H1 (cell line): Measurements from ENCODE around the gene TGFA. TPM values are rescaled to one million over a fixed set of nuclear protein-coding genes. Genes with fewer than 3 reads are reported as not detected.

Source experiments
- CTCF ChIA-PET: fragments of 300-600 bp; sonication (Branson Sonifier 250); formaldehyde crosslinking; loops from one replicate; lab custom pipeline; 2021; ENCODE audit not compliant: partially characterized antibody; lab: Charles Lee
- POLR2A ChIA-PET: fragments of 300-600 bp; sonication (Branson Sonifier 250); formaldehyde crosslinking; loops from one replicate; lab custom pipeline; 2021; ENCODE audit warnings: inconsistent platforms; ENCODE audit not compliant: partially characterized antibody; lab: Charles Lee
- DNase-seq, 2 experiments: peaks; one replicate each; pipeline versions ENCODE4 v3.0.0 to v3.0.0-alpha.2; 2010 to 2022; ENCODE audit warnings: low spot score in 2 of 2, low read depth in 1 of 2, mixed read lengths in 1 of 2
- FAIRE-seq: peaks from 2 replicates; lab custom pipeline; 2011; peaks lifted over from hg19 to GRCh38; lab: Jason Lieb, UNC
- H2AFZ ChIP-seq: 2 replicates; pipeline ENCODE4 v1.8.1; 2012; ENCODE audit warnings: low read length, inconsistent platforms
- H2AK5ac ChIP-seq: 2 replicates; pipeline ENCODE4 v1.6.1; 2013; ENCODE audit warnings: low read depth, low read length
- H2BK120ac ChIP-seq: replicated peaks from 2 replicates; pipeline ENCODE3; 2013; ENCODE audit warnings: low read depth, low read length, inconsistent platforms
- H2BK12ac ChIP-seq: 2 replicates; pipeline ENCODE4 v1.6.1; 2013; ENCODE audit warnings: low read depth, low read length
- H2BK15ac ChIP-seq: 2 replicates; pipeline ENCODE4 v1.6.1; 2013; ENCODE audit warnings: low read length
- H2BK20ac ChIP-seq: 2 replicates; pipeline ENCODE4 v1.6.1; 2013; ENCODE audit warnings: low read length
- H2BK5ac ChIP-seq: 2 replicates; pipeline ENCODE4 v1.6.1; 2013; ENCODE audit warnings: low read depth, low read length
- H3K14ac ChIP-seq: 2 replicates; pipeline ENCODE4 v1.6.1; 2013; ENCODE audit warnings: inconsistent platforms; ENCODE audit not compliant: insufficient read length
- H3K18ac ChIP-seq: 2 replicates; pipeline ENCODE4 v1.6.1; 2013; ENCODE audit warnings: low read length; ENCODE audit errors: extremely low read depth
- H3K23ac ChIP-seq: 2 replicates; pipeline ENCODE4 v1.6.1; 2013; ENCODE audit warnings: inconsistent platforms; ENCODE audit not compliant: insufficient read length
- H3K23me2 ChIP-seq: 2 replicates; pipeline ENCODE4 v1.6.1; 2013; ENCODE audit warnings: low read depth, low read length
- H3K27ac ChIP-seq: 2 replicates; pipeline ENCODE4 v1.6.1; 2011; ENCODE audit warnings: low read depth, low read length, inconsistent platforms
- H3K27me3 ChIP-seq, 4 experiments: replicated peaks in 1 of 4; 1 replicate in 1 of 4; 2 replicates in 3 of 4; pipeline versions ENCODE4 v1.6.1 to v1.8.1; 2011 to 2013; ENCODE audit warnings: low read length in 3 of 4, mild to moderate bottlenecking in 3 of 4, inconsistent platforms in 2 of 4, mixed read lengths in 2 of 4, moderate library complexity in 1 of 4; ENCODE audit not compliant: control insufficient read depth in 3 of 4, insufficient read depth in 3 of 4; ENCODE audit errors: extremely low read depth in 1 of 4
- H3K36me3 ChIP-seq, 4 experiments: 2 replicates each; pipeline versions ENCODE4 v1.6.1 to v1.8.1; 2011 to 2013; ENCODE audit warnings: mild to moderate bottlenecking in 4 of 4, low read length in 3 of 4, moderate library complexity in 2 of 4, control low read depth in 1 of 4, inconsistent platforms in 1 of 4; ENCODE audit not compliant: insufficient read depth in 4 of 4, control insufficient read depth in 2 of 4
- H3K4ac ChIP-seq: replicated peaks from 2 replicates; pipeline ENCODE3; 2013; ENCODE audit warnings: low read length, low read depth, mixed read lengths, inconsistent platforms; ENCODE audit not compliant: insufficient read length
- H3K4me1 ChIP-seq, 4 experiments: replicated peaks in 1 of 4; 1 replicate in 1 of 4; 2 replicates in 3 of 4; pipeline versions ENCODE4 v1.6.1 to v1.8.1; 2011 to 2013; ENCODE audit warnings: low read length in 3 of 4, inconsistent platforms in 2 of 4, mixed read lengths in 1 of 4; ENCODE audit not compliant: insufficient read depth in 4 of 4, control insufficient read depth in 3 of 4
- H3K4me2 ChIP-seq, 2 experiments: 2 replicates each; pipeline versions ENCODE4 v1.6.1 to v1.8.1; 2011 to 2013; ENCODE audit warnings: low read depth in 2 of 2, low read length in 2 of 2, control low read depth in 1 of 2, inconsistent platforms in 1 of 2, mild to moderate bottlenecking in 1 of 2; ENCODE audit not compliant: insufficient read depth in 1 of 2
- H3K4me3 ChIP-seq, 4 experiments: fragments of 200-600, 300-600 bp in 1 of 4; sonication (generic), shearing (Covaris generic), sonication (Bioruptor Twin) in 1 of 4; 2 replicates each; pipeline versions ENCODE4 v1.5.1 to v1.8.1; 2011 to 2016; ENCODE audit warnings: low read length in 4 of 4, low read depth in 3 of 4, control low read depth in 2 of 4, inconsistent platforms in 2 of 4, mild to moderate bottlenecking in 2 of 4, mixed read lengths in 1 of 4, moderate library complexity in 1 of 4; ENCODE audit not compliant: insufficient read depth in 2 of 4; ENCODE audit errors: extremely low read depth in 1 of 4
- H3K56ac ChIP-seq: replicated peaks from 2 replicates; pipeline ENCODE3; 2013; ENCODE audit warnings: low read depth, mild to moderate bottlenecking, mixed read lengths, low read length, inconsistent platforms; ENCODE audit not compliant: insufficient read length
- H3K79me1 ChIP-seq: 2 replicates; pipeline ENCODE4 v1.6.1; 2013; ENCODE audit warnings: low read depth, low read length, control low read depth
- H3K79me2 ChIP-seq, 2 experiments: 2 replicates each; pipeline versions ENCODE4 v1.6.1 to v1.8.1; 2012 to 2013; ENCODE audit warnings: low read length in 2 of 2, mild to moderate bottlenecking in 2 of 2, inconsistent platforms in 1 of 2; ENCODE audit not compliant: insufficient read depth in 2 of 2, control insufficient read depth in 1 of 2
- H3K9ac ChIP-seq, 4 experiments: replicated peaks in 1 of 4; 1 replicate in 1 of 4; 2 replicates in 3 of 4; pipeline versions ENCODE4 v1.6.1 to v1.8.1; 2011 to 2013; ENCODE audit warnings: low read depth in 3 of 4, low read length in 3 of 4, control low read depth in 2 of 4, mild to moderate bottlenecking in 2 of 4, moderate library complexity in 2 of 4, inconsistent platforms in 1 of 4; ENCODE audit errors: extremely low read depth in 1 of 4
- H3K9me3 ChIP-seq, 2 experiments: 2 replicates each; pipeline versions ENCODE4 v1.6.1 to v1.8.1; 2012 to 2013; ENCODE audit warnings: mild to moderate bottlenecking in 2 of 2, moderate library complexity in 2 of 2, control low read depth in 1 of 2, inconsistent platforms in 1 of 2, low read depth in 1 of 2, low read length in 1 of 2, mixed read lengths in 1 of 2; ENCODE audit not compliant: insufficient read depth in 2 of 2
- H4K20me1 ChIP-seq, 2 experiments: replicated peaks in 1 of 2; 2 replicates each; pipeline versions ENCODE3 to v1.8.1; 2011 to 2013; ENCODE audit warnings: inconsistent platforms in 2 of 2, low read length in 2 of 2, mild to moderate bottlenecking in 1 of 2; ENCODE audit not compliant: insufficient read depth in 2 of 2, control insufficient read depth in 1 of 2
- H4K5ac ChIP-seq: 2 replicates; pipeline ENCODE4 v1.6.1; 2013; ENCODE audit warnings: low read length, low read depth, mixed read lengths, inconsistent platforms; ENCODE audit not compliant: insufficient read length
- H4K8ac ChIP-seq: 2 replicates; pipeline ENCODE4 v1.8.0; 2013; ENCODE audit warnings: mild to moderate bottlenecking, moderate library complexity, low read length, inconsistent platforms; ENCODE audit not compliant: insufficient read depth; ENCODE audit errors: extremely low read depth
- H4K91ac ChIP-seq: replicated peaks from 2 replicates; pipeline ENCODE3; 2013; ENCODE audit warnings: low read length, mixed read lengths, inconsistent platforms; ENCODE audit not compliant: insufficient read length
- CBX8 ChIP-seq: fragments of 300-800, 300-1000 bp; sonication (generic); IDR thresholded peaks from 2 replicates; pipeline ENCODE4 v1.7.1; 2016; ENCODE audit warnings: low read depth, low read length, borderline replicate concordance
- CTBP2 ChIP-seq: IDR thresholded peaks from 2 replicates; pipeline ENCODE4 v1.7.0; 2011; ENCODE audit warnings: borderline replicate concordance, mild to moderate bottlenecking, moderate library complexity, mixed read lengths, low read length; ENCODE audit not compliant: insufficient read depth, insufficient read length
- CTCF ChIP-seq, 3 experiments: IDR thresholded peaks; 1 replicate in 2 of 3; 2 replicates in 1 of 3; pipeline versions ENCODE4 v1.5.1 to v1.6.1; 2011; ENCODE audit warnings: low read length in 3 of 3, mild to moderate bottlenecking in 3 of 3, inconsistent platforms in 2 of 3, low read depth in 1 of 3, moderate library complexity in 1 of 3; ENCODE audit not compliant: insufficient read depth in 1 of 3; ENCODE audit errors: control extremely low read depth in 1 of 3
- EGR1 ChIP-seq: IDR thresholded peaks from 2 replicates; pipeline ENCODE4 v1.6.1; 2011; ENCODE audit warnings: low read depth, low read length, borderline replicate concordance
- EZH2 ChIP-seq: fragments of 200-600 bp; sonication (generic); IDR thresholded peaks from 2 replicates; pipeline ENCODE4 v1.7.1; 2012; ENCODE audit warnings: low read depth, mild to moderate bottlenecking, moderate library complexity, low read length, inconsistent platforms; ENCODE audit not compliant: severe bottlenecking
- NRF1 ChIP-seq: IDR thresholded peaks from 2 replicates; pipeline ENCODE4 v1.6.1; 2011; ENCODE audit warnings: mild to moderate bottlenecking, low read depth, low read length, improper control_type of control experiment
- RAD21 ChIP-seq, 2 experiments: IDR thresholded peaks in 1 of 2; conservative IDR thresholded peaks in 1 of 2; 2 replicates each; pipeline ENCODE4 v1.6.1; 2011; ENCODE audit warnings: low read depth in 2 of 2, low read length in 2 of 2, improper control_type of control experiment in 1 of 2, inconsistent platforms in 1 of 2, mild to moderate bottlenecking in 1 of 2, moderate library complexity in 1 of 2
- RBBP5 ChIP-seq: IDR thresholded peaks from 2 replicates; pipeline ENCODE4 v1.7.1; 2012; ENCODE audit warnings: low read depth, mild to moderate bottlenecking, inconsistent platforms, low read length, moderate library complexity, borderline replicate concordance
- SP2 ChIP-seq: IDR thresholded peaks from 2 replicates; pipeline ENCODE4 v1.6.1; 2012; ENCODE audit warnings: mild to moderate bottlenecking, low read length, inconsistent platforms
- TAF7 ChIP-seq: optimal IDR thresholded peaks from 2 replicates; pipeline ENCODE3; 2011; ENCODE audit warnings: low read depth, mild to moderate bottlenecking, inconsistent platforms, low read length, moderate library complexity, borderline replicate concordance
- TBP ChIP-seq: IDR thresholded peaks from 2 replicates; pipeline ENCODE4 v1.6.1; 2011; ENCODE audit warnings: low read depth, low read length, improper control_type of control experiment
- WGBS, 2 experiments: shearing (Covaris generic) in 1 of 2; methylation state at CpG; one replicate each; pipeline versions ENCODE4 v1.1.6 to v1.1.7; 2013 to 2015; ENCODE audit warnings: low lambda C conversion rate in 2 of 2, mixed read lengths in 2 of 2, inconsistent platforms in 1 of 2, low coverage in 1 of 2, missing lambda C conversion rate in 1 of 2; ENCODE audit not compliant: insufficient replicate concordance in 2 of 2, insufficient coverage in 1 of 2, insufficient read length in 1 of 2; ENCODE audit errors: extremely low coverage in 1 of 2, missing lambda C conversion rate in 1 of 2; 5-methylcytosine and 5-hydroxymethylcytosine counted together
- polyA plus RNA-seq, 7 experiments: library from polyadenylated mRNA; depleted of rRNA in 3 of 7; stranded (reverse) in 5 of 7; unstranded in 2 of 7; fragments of >200 nt in 5 of 7; fragments of 200-250 nt in 2 of 7; gene quantifications; 1 replicate in 5 of 7; 2 replicates in 1 of 7; 4 replicates in 1 of 7; pipeline versions ENCODE4 v1.2.1 to v1.2.3, GENCODE V29; 2011 to 2013; ENCODE audit warnings: missing spikeins in 2 of 7, mixed read lengths in 2 of 7
- total RNA-seq: library from RNA; stranded (reverse); fragmentation: NEBNext Ultra II Directional; extraction: Animal tissue kit (Norgen Biotek cat#: 25700); gene quantifications from 2 replicates; pipeline ENCODE4 v1.2.1, GENCODE V29; 2021

TGFA gene
- total and polyA plus RNA-seq, 2 of the 8 experiments (the other 6 are each of a cell fraction or from before 2014, with no cell fraction given): 1.8 to 3.7 TPM

GRCh38 chr2:70484086-70484485, 69.5 kb downstream of the TGFA start:
- no peaks in the 10 kb centered on the region for H3K36me3 ChIP-seq
- WGBS, 2 experiments: 78% methylated on average over 1 of the region's 1 CpG; no CpG with 5 or more reads in 1 of the 2 experiments
- no peaks in the 10 kb centered on the region; a peak in 2 of 7 replicates for H3K27me3 ChIP-seq
- no peak overlapping the region for H3K18ac ChIP-seq
- DNase-seq (no peak), FAIRE-seq (no peak)
- H3K14ac ChIP-seq: no peak overlapping the region
- H3K79me1 ChIP-seq: no peaks in the 10 kb centered on the region
- H2BK20ac ChIP-seq: no peak overlapping the region
- no peak overlapping the region for H2AFZ ChIP-seq
- no peak overlapping the region for H3K4ac ChIP-seq
- no peak overlapping the region for H3K27ac ChIP-seq
- H3K56ac ChIP-seq: no peak overlapping the region
- no peak overlapping the region for H3K4me2 ChIP-seq
- H3K4me1 ChIP-seq: peaks cover 0 to 2% (median under 1%) of the 10 kb centered on the region in 4 experiments; a peak in 2 of 7 replicates
- H2BK5ac ChIP-seq: no peak overlapping the region
- H3K23me2 ChIP-seq: no peaks in the 10 kb centered on the region
- no peak overlapping the region for H4K91ac ChIP-seq
- no peak overlapping the region for H2AK5ac ChIP-seq
- H4K8ac ChIP-seq: no peak overlapping the region
- H2BK120ac ChIP-seq: no peak overlapping the region
- H4K20me1 ChIP-seq: no peaks in the 10 kb centered on the region
- no peak overlapping the region for H3K9ac ChIP-seq
- H2BK15ac ChIP-seq: no peak overlapping the region
- H3K9me3 ChIP-seq: peaks cover 3% of the 10 kb centered on the region in 2 experiments; a peak in 2 of 4 replicates
- ChIA-PET POLR2A (no interaction called here), CTCF (interaction anchor here (0.9 kb wide), 1 partner anchor 24 kb away, joined by 3 read pairs; no protein-coding TSS in a partner anchor)
- H2BK12ac ChIP-seq: no peak overlapping the region
- H3K79me2 ChIP-seq: no peaks in the 10 kb centered on the region
- no peak overlapping the region for H3K23ac ChIP-seq
- no peak overlapping the region for H4K5ac ChIP-seq
- no peak overlapping the region for H3K4me3 ChIP-seq
- TF ChIP-seq RBBP5 (no peak), TBP (no peak), CTCF (IDR thresholded peaks at IDR 0.05; ENCODE audit: control extremely low read depth in 1 of 3, insufficient read depth in 1 of 3, low read depth in 1 of 3, low read length in 3 of 3) (no peak), SP2 (no peak), TAF7 (no peak), RAD21 (IDR thresholded peaks at IDR 0.05 in 1 of 2, conservative IDR thresholded peaks at IDR 0.05 in 1 of 2; ENCODE audit: low read depth in 2 of 2, low read length in 2 of 2) (no peak), NRF1 (no peak), EGR1 (no peak), CBX8 (no peak), EZH2 (no peak), CTBP2 (no peak)
